Sigmoid colon (tissue), 4 donors: Measurements from ENCODE around the gene ENC1.

Experiments
- EP300 ChIP-seq, 4 donors: sonication (generic); formaldehyde crosslinking; IDR thresholded peaks; one replicate each; pipeline ENCODE4 v1.6.1; 2017; ENCODE audit warnings: antibody characterized with exemption in 4 of 4
- POLR2A ChIP-seq, 2 donors: fragments of 450-650 bp; IDR thresholded peaks; one replicate each; pipeline ENCODE4 v1.6.1; 2016; ENCODE audit warnings: antibody characterized with exemption in 2 of 2, mild to moderate bottlenecking in 2 of 2, moderate library complexity in 2 of 2
- POLR2AphosphoS5 ChIP-seq, 4 donors: sonication (generic); formaldehyde crosslinking; IDR thresholded peaks; one replicate each; pipeline ENCODE4 v1.6.1; 2017; ENCODE audit warnings: antibody characterized with exemption in 4 of 4
- TF ChIP-seq, protein P1 (sequence below), 4 experiments: fragments of 450-650 bp in 3 of 4; fragments of 200-600 bp in 1 of 4; IDR thresholded peaks; one replicate each; pipeline ENCODE4 v1.5.1; 2016 to 2019; ENCODE audit warnings: antibody characterized with exemption in 4 of 4, mild to moderate bottlenecking in 3 of 4, moderate library complexity in 2 of 4

DNA sequence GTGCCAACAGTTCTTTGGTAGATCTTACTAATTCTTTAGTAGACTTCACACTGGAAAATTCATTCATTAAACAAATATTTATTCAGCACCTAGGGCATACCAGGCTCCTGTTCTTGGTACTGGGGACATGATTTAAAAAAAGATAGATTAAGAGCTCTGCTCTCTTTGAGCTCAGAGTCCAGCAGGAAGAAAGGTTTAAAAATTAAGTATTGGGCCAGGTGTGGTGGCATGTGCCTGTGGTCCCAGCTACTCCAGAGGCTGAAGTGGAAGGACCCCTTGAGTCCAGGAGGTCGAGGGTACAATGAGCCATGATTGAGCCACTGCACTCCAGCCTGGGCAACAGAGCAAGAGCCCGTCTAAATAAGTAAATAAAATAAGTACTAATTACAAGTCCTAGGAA, 41.4 kb downstream of the ENC1 start:
- TF ChIP-seq, protein P1, sequence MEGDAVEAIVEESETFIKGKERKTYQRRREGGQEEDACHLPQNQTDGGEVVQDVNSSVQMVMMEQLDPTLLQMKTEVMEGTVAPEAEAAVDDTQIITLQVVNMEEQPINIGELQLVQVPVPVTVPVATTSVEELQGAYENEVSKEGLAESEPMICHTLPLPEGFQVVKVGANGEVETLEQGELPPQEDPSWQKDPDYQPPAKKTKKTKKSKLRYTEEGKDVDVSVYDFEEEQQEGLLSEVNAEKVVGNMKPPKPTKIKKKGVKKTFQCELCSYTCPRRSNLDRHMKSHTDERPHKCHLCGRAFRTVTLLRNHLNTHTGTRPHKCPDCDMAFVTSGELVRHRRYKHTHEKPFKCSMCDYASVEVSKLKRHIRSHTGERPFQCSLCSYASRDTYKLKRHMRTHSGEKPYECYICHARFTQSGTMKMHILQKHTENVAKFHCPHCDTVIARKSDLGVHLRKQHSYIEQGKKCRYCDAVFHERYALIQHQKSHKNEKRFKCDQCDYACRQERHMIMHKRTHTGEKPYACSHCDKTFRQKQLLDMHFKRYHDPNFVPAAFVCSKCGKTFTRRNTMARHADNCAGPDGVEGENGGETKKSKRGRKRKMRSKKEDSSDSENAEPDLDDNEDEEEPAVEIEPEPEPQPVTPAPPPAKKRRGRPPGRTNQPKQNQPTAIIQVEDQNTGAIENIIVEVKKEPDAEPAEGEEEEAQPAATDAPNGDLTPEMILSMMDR (IDR thresholded peaks at IDR 0.05): no peak
- no peak for TF ChIP-seq POLR2A (IDR thresholded peaks at IDR 0.05)
- TF ChIP-seq POLR2AphosphoS5 (IDR thresholded peaks at IDR 0.05): no peak
- no peak for TF ChIP-seq EP300 (IDR thresholded peaks at IDR 0.05)
